GM20431 (cell line): Measurements from ENCODE around the gene STARD10.

Experiments used
- in situ Hi-C: fragments of 300-500 bp; cut with MseI, MboI; formaldehyde crosslinking; loops from one replicate; pipeline ENCODE4 v1.15.0; 2020; ENCODE audit warnings: low sequenced_read_pairs; ENCODE audit not compliant: unreplicated experiment

The STARD10 gene

GRCh38 chr11:72793425-72794367, at the start of gene STARD10:
STARD10 (minus strand) TSS chr11:72794047; CDS start chr11:72781181, 12,866 bp downstream.
- in situ Hi-C loops, result no loop called here

- in situ Hi-C loops, result loop anchor here (25.0 kb wide), 1 partner anchor 345 kb away; no protein-coding TSS in a partner anchor
Measured at GRCh38 chr11:72842653-72843330, 48.9 kb upstream of the STARD10 start.

- in situ Hi-C loops, result loop anchor here (25.0 kb wide), 1 partner anchor 345 kb away; no protein-coding TSS in a partner anchor
Measured at GRCh38 chr11:72842126-72842525, 48.3 kb upstream of the STARD10 start.

GRCh38 chr11:72841397-72841796, 47.5 kb upstream of the STARD10 start:
- in situ Hi-C loops, result loop anchor here (25.0 kb wide), 1 partner anchor 346 kb away; no protein-coding TSS in a partner anchor

GRCh38 chr11:72840780-72841179, 46.9 kb upstream of the STARD10 start:
- in situ Hi-C loops, result loop anchor here (25.0 kb wide), 1 partner anchor 347 kb away; no protein-coding TSS in a partner anchor

- in situ Hi-C loops, result loop anchor here (25.0 kb wide), 1 partner anchor 349 kb away; no protein-coding TSS in a partner anchor
Measured at GRCh38 chr11:72838691-72839305, 45.0 kb upstream of the STARD10 start.

- in situ Hi-C loops, result loop anchor here (25.0 kb wide), 1 partner anchor 351 kb away; no protein-coding TSS in a partner anchor
Measured at GRCh38 chr11:72836111-72836510, 42.3 kb upstream of the STARD10 start.

GRCh38 chr11:72834905-72835304, 41.1 kb upstream of the STARD10 start:
- in situ Hi-C loops, result loop anchor here (25.0 kb wide), 1 partner anchor 352 kb away; no protein-coding TSS in a partner anchor

GRCh38 chr11:72833811-72834493, 40.1 kb upstream of the STARD10 start:
- in situ Hi-C loops, result loop anchor here (25.0 kb wide), 1 partner anchor 353 kb away; no protein-coding TSS in a partner anchor

GRCh38 chr11:72833083-72833733, 39.4 kb upstream of the STARD10 start:
- in situ Hi-C loops, result loop anchor here (25.0 kb wide), 1 partner anchor 354 kb away; no protein-coding TSS in a partner anchor

GRCh38 chr11:72832301-72833082, 38.6 kb upstream of the STARD10 start:
- in situ Hi-C loops, result loop anchor here (25.0 kb wide), 1 partner anchor 355 kb away; no protein-coding TSS in a partner anchor

GRCh38 chr11:72831521-72832300, 37.9 kb upstream of the STARD10 start:
- in situ Hi-C loops, result loop anchor here (25.0 kb wide), 1 partner anchor 356 kb away; no protein-coding TSS in a partner anchor

- in situ Hi-C loops, result loop anchor here (25.0 kb wide), 1 partner anchor 357 kb away; no protein-coding TSS in a partner anchor
Measured at GRCh38 chr11:72829884-72830533, 36.2 kb upstream of the STARD10 start.

- in situ Hi-C loops, result loop anchor here (25.0 kb wide), 1 partner anchor 358 kb away; no protein-coding TSS in a partner anchor
Measured at GRCh38 chr11:72829178-72829577, 35.3 kb upstream of the STARD10 start.

- in situ Hi-C loops, result loop anchor here (25.0 kb wide), 1 partner anchor 359 kb away; no protein-coding TSS in a partner anchor
Measured at GRCh38 chr11:72828692-72829101, 34.9 kb upstream of the STARD10 start.

GRCh38 chr11:72828081-72828567, 34.3 kb upstream of the STARD10 start:
- in situ Hi-C loops, result loop anchor here (25.0 kb wide), 1 partner anchor 359 kb away; no protein-coding TSS in a partner anchor
